Measurements from ENCODE around the gene CDKAL1. TPM values are rescaled to one million over a fixed set of nuclear protein-coding genes. Genes with fewer than 3 reads are reported as not detected.

CDKAL1 gene
- total and polyA plus RNA-seq, 10 of the 15 experiments (the other 5 are each of a cell fraction or from before 2014, with no cell fraction given) = 10.7 to 26.9 (median 17.3) TPM

DNA sequence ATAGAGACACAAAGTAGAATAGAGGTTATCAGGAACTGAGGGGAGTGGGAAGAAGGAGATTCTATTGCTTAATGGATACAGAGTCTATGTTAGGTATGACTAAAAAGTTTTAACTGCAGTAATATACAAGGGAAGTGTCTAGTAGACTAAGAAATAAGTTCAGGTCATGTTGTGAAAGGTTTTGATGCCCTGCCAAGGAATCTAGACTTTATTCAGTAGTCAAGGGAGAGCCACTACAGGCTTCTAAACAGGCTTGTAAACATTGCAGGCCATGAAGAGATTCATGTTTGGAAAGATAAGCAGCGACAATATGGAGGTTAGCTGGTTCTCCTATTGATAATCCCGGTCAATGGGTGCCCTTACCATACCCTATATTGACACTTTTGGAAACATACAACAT lies 706.5 kb downstream of the CDKAL1 start:
- DNase-seq (ENCODE audit: low read depth, low spot score) = no peak
- no peak for FAIRE-seq
- SMC1A ChIA-PET (ENCODE audit: uncharacterized antibody, unreplicated experiment) = interaction anchor here (0.9 to 1.8 kb wide), 3 partner anchors 24 to 44 kb away, joined by 3 to 8 read pairs (median 3); no protein-coding TSS in a partner anchor
- no peak overlapping the region for H3K4me3 ChIP-seq
- H3K9me3 ChIP-seq (replicated peaks; ENCODE audit: control insufficient read depth, insufficient read depth, low read length) = no peaks in the 10 kb centered on the region
- no peak for TF ChIP-seq POLR2AphosphoS5 (IDR thresholded peaks at IDR 0.05; ENCODE audit: low read length)
- no peak for TF ChIP-seq LARP7 (IDR thresholded peaks at IDR 0.05)
- TF ChIP-seq, protein P1, sequence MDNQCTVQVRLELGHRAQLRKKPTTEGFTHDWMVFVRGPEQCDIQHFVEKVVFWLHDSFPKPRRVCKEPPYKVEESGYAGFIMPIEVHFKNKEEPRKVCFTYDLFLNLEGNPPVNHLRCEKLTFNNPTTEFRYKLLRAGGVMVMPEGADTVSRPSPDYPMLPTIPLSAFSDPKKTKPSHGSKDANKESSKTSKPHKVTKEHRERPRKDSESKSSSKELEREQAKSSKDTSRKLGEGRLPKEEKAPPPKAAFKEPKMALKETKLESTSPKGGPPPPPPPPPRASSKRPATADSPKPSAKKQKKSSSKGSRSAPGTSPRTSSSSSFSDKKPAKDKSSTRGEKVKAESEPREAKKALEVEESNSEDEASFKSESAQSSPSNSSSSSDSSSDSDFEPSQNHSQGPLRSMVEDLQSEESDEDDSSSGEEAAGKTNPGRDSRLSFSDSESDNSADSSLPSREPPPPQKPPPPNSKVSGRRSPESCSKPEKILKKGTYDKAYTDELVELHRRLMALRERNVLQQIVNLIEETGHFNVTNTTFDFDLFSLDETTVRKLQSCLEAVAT (IDR thresholded peaks at IDR 0.05) = no peak
- TF ChIP-seq, protein P2, sequence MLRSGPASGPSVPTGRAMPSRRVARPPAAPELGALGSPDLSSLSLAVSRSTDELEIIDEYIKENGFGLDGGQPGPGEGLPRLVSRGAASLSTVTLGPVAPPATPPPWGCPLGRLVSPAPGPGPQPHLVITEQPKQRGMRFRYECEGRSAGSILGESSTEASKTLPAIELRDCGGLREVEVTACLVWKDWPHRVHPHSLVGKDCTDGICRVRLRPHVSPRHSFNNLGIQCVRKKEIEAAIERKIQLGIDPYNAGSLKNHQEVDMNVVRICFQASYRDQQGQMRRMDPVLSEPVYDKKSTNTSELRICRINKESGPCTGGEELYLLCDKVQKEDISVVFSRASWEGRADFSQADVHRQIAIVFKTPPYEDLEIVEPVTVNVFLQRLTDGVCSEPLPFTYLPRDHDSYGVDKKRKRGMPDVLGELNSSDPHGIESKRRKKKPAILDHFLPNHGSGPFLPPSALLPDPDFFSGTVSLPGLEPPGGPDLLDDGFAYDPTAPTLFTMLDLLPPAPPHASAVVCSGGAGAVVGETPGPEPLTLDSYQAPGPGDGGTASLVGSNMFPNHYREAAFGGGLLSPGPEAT (IDR thresholded peaks at IDR 0.05; ENCODE audit: low read depth) = no peak
- TF ChIP-seq MEF2A (IDR thresholded peaks at IDR 0.05; ENCODE audit: insufficient read depth, low read depth, low read length) = no peak
- TF ChIP-seq JUND (IDR thresholded peaks at IDR 0.05; ENCODE audit: low read depth, low read length) = no peak
- no peak for TF ChIP-seq HDGF (IDR thresholded peaks at IDR 0.05)
- no peak for TF ChIP-seq ZNF207 (IDR thresholded peaks at IDR 0.05; ENCODE audit: borderline replicate concordance)
- H3K27me3 ChIP-seq (replicated peaks in 1 of 2; ENCODE audit: control insufficient read depth in 2 of 2, insufficient read depth in 2 of 2, low read length in 1 of 2) = no peaks in the 10 kb centered on the region
- H3K9ac ChIP-seq (ENCODE audit: control insufficient read depth, insufficient read depth, low read length) = no peak overlapping the region
- BruUV-seq (replicated peaks) = no TSS peak
- in situ Hi-C loops (cut with MboI) = no loop called here
- H3K79me2 ChIP-seq (ENCODE audit: control insufficient read depth, insufficient read depth, low read length) = no peaks in the 10 kb centered on the region
- RAD21 ChIA-PET (ENCODE audit: unreplicated experiment) = no interaction called here
- no peak overlapping the region for H3K27ac ChIP-seq (ENCODE audit: control insufficient read depth, insufficient read depth)
- WGBS (ENCODE audit: insufficient coverage, insufficient replicate concordance, low lambda C conversion rate, missing lambda C conversion rate) = 54% methylated on average over 2 of the region's 2 CpGs
- no peak overlapping the region for H3K4me2 ChIP-seq (ENCODE audit: control insufficient read depth, insufficient read depth)
- no peaks in the 10 kb centered on the region for H3K36me3 ChIP-seq (ENCODE audit: control insufficient read depth in 2 of 2, insufficient read depth in 2 of 2, low read length in 1 of 2)
- no peak for ATAC-seq
- no peaks in the 10 kb centered on the region for H4K20me1 ChIP-seq (ENCODE audit: control insufficient read depth, insufficient read depth)
- H3K4me1 ChIP-seq (ENCODE audit: control insufficient read depth, insufficient read depth, low read length) = no peaks in the 10 kb centered on the region
- CTCF ChIA-PET = no interaction called here
- intact Hi-C loops (cut with micrococcal nuclease; ENCODE audit: unreplicated experiment) = no loop called here
- no peak overlapping the region for H2AFZ ChIP-seq (ENCODE audit: control insufficient read depth, low read depth, low read length)
- POLR2A ChIA-PET = no interaction called here
